Measurements from ENCODE around the gene MTFR1L. TPM values are rescaled to one million over a fixed set of nuclear protein-coding genes. Genes with fewer than 3 reads are reported as not detected.

The MTFR1L gene
- total RNA-seq, 1 donor from 2014 or later = 55.7 TPM

GRCh38 chr1:25874635-25875153 lies 54.9 kb downstream of the MTFR1L start:
- intact Hi-C loops (cut with DNase I) = no loop called here
- no peaks in the 10 kb centered on the region for H3K9me3 ChIP-seq
- no peaks in the 10 kb centered on the region for H3K36me3 ChIP-seq
- peaks cover 60% of the 10 kb centered on the region for H3K4me1 ChIP-seq
- DNase-seq (ENCODE audit: extremely low spot score in 2 of 2) = no peak
- TF ChIP-seq POLR2A (IDR thresholded peaks at IDR 0.05) (no peak), POLR2AphosphoS5 (IDR thresholded peaks at IDR 0.05; ENCODE audit: insufficient read depth in 1 of 2, low read depth in 1 of 2) (no peak), CTCF (IDR thresholded peaks at IDR 0.05) (no peak)
- peak overlapping the region; percentile 85 for H3K27ac ChIP-seq
- H3K4me3 ChIP-seq = peak overlapping the region; percentile 69 to 71
- no peaks in the 10 kb centered on the region for H3K27me3 ChIP-seq

- no peaks in the 10 kb centered on the region for H3K9me3 ChIP-seq
- TF ChIP-seq CTCF (IDR thresholded peaks at IDR 0.05) = no peak
- TF ChIP-seq POLR2A (IDR thresholded peaks at IDR 0.05) = peak in 1 of 2 donors; percentile 57
- TF ChIP-seq POLR2AphosphoS5 (IDR thresholded peaks at IDR 0.05; ENCODE audit: insufficient read depth in 1 of 2, low read depth in 1 of 2) = peak in 1 of 2 donors; percentile 79
- H3K27ac ChIP-seq = peak within 1 kb of the TSS; percentile 85
- no peak for DNase-seq (ENCODE audit: extremely low spot score in 2 of 2)
- H3K27me3 ChIP-seq = no peaks in the 10 kb centered on the region
- H3K4me1 ChIP-seq = peaks cover 59% of the 10 kb centered on the region
- intact Hi-C loops (cut with DNase I) = no loop called here
- H3K4me3 ChIP-seq = peak within 1 kb of the TSS; percentile 69 to 71
- H3K36me3 ChIP-seq = no peaks in the 10 kb centered on the region
Measured at GRCh38 chr1:25875154-25875855, 55.6 kb downstream of the MTFR1L start, which contains the start of gene PAQR7. PAQR7 (minus strand) TSS chr1:25875708; CDS start chr1:25863839, 11,869 bp downstream.

- no peak for DNase-seq (ENCODE audit: extremely low spot score in 2 of 2)
- TF ChIP-seq POLR2A (IDR thresholded peaks at IDR 0.05) (no peak), POLR2AphosphoS5 (IDR thresholded peaks at IDR 0.05; ENCODE audit: insufficient read depth in 1 of 2, low read depth in 1 of 2) (peak in 1 of 2 donors; percentile 1), CTCF (IDR thresholded peaks at IDR 0.05) (no peak)
- Histone ChIP-seq H3K9me3 (no peaks in the 10 kb centered on the region), H3K36me3 (no peaks in the 10 kb centered on the region), H3K27me3 (no peaks in the 10 kb centered on the region), H3K4me3 (peak overlapping the region; percentile 69 to 71), H3K27ac (peak overlapping the region; percentile 85), H3K4me1 (peaks cover 51% of the 10 kb centered on the region)
- intact Hi-C loops (cut with DNase I) = no loop called here
Measured at GRCh38 chr1:25875856-25876692, 56.3 kb downstream of the MTFR1L start.

GRCh38 chr1:25876693-25877077 lies 56.9 kb downstream of the MTFR1L start:
- intact Hi-C loops (cut with DNase I) = no loop called here
- Histone ChIP-seq H3K9me3 (no peaks in the 10 kb centered on the region), H3K36me3 (no peaks in the 10 kb centered on the region), H3K27me3 (no peaks in the 10 kb centered on the region), H3K27ac (peak overlapping the region; percentile 85), H3K4me1 (peaks cover 45% of the 10 kb centered on the region), H3K4me3 (no peak overlapping the region)
- no peak for TF ChIP-seq CTCF (IDR thresholded peaks at IDR 0.05)
- no peak for TF ChIP-seq POLR2AphosphoS5 (IDR thresholded peaks at IDR 0.05; ENCODE audit: insufficient read depth in 1 of 2, low read depth in 1 of 2)
- no peak for TF ChIP-seq POLR2A (IDR thresholded peaks at IDR 0.05)
- no peak for DNase-seq (ENCODE audit: extremely low spot score in 2 of 2)

Data from vagina (tissue), 2 donors.